ENCODE results near the gene TTPAL.

TTPAL gene

DNA sequence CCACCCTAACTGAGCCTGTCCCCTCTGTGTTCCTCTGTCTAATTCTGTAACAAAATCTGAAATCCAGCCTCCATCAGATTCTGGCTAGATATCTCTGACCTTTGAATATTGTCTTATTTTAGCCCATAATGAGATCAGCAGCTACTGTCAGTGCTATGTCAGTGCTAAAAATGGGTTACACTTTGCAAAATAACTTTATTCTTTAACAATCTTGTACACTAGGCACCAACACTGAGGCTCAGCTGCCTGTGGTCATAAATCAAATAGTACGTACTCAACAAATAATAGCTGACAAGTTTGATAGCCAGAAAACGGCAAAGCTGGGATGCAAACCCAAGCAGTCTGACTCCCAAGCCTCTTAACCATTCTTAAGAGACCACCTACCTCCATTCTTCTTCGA, 22.1 kb downstream of the TTPAL start:
- DNase-seq (ENCODE audit: low read depth in 2 of 2), result no peak

DNA sequence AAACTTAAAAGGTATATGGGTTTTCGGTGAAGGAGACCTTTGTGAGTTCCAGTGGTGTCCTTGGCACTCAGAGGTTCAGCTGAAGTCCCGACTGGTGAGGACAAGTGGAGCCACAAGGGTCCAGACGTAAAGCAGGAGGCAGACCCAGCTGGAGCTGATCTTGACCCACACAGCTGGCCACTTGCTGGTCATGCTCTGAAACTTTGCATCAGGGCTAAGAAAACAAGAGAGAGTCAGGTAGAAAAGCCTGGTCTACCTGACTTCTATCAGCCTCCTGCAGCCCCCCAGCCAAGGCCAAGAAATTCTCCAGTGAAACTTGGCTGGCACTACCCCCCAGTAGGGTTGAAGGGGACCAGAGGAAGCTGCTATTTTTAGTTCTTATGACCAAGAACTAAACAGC, 24.5 kb downstream of the TTPAL start:
- DNase-seq (ENCODE audit: low read depth in 2 of 2), result no peak

DNA sequence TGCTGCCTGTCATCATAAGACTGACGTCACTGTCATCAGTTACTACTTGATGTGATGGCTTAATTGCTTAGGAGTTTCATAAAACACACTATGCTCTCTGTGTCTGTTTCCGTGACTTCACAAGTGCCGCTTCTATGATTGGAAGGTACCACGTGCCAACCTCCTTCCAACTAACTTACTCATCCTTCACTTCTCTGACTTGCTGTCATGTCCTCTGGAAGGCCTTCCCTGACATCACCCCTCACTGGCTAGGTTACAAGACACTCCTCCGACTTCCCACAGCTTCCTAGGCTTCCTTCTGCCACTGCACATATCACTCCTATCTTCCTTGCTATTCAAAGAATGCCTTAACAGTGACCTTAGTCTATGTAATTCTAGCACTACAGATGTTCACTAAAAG, 25.8 kb downstream of the TTPAL start:
- no peak for DNase-seq (ENCODE audit: low read depth in 2 of 2)

DNA sequence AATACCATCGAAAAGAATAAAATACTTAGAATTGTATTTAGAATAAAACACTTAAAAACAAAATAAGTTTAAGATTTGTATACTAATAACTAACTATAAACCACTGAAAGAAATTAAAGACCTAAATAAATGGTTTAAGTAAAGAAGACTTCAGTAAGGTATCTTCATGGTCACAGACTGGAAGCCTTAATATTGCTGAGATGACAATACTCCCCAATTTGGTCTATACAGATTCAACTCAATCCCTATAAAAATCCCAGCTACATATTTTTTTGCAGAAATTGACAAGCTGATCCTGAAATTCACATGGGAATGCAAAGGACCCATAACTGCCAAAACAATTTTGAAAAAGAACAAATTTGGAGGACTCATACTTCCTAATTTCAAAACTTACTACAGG, 27.3 kb downstream of the TTPAL start:
- no peak for DNase-seq (ENCODE audit: low read depth in 2 of 2)

DNA sequence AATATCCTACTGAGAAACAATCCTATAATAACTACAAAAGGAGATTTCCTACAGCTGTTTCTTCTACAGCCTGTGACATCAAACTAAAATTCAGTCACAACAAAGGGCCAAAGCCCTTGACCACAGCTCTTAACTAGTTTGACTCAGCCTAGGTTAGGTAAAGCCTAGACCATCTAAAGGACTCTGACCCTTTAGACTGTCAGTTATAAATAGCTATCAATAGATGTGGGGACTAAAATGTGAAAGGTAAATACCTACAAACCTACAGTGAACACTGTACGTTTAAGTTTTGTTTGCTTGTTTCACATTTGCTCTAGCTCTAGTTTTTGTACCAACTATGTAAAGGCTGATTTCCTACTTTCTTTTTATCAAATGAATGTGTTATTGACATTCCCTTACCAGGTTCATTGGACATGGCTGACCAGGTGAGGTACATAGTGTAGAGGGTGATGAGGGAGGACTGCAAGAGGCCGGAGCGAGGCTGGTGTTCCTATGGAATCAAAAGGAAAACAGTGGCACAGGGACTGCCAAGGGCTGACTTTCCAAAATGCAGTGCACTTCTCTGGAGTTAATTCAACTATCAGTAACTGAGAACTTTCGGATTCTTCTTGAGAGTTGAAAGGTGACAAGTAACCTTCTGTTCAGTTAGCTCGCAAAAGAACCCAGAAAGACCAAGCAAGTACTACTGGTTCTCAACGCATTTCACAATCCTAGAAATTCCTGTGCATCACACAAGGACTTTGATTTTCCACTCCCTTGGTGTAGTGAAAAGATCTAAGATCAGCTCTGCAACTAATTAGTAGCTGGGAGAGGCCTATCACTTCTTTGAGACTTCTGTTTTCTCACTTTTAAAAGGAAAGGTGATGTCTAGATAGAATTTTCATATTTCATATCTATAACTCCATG, 29.0 kb downstream of the TTPAL start:
- DNase-seq (ENCODE audit: low read depth in 2 of 2), result no peak

DNA sequence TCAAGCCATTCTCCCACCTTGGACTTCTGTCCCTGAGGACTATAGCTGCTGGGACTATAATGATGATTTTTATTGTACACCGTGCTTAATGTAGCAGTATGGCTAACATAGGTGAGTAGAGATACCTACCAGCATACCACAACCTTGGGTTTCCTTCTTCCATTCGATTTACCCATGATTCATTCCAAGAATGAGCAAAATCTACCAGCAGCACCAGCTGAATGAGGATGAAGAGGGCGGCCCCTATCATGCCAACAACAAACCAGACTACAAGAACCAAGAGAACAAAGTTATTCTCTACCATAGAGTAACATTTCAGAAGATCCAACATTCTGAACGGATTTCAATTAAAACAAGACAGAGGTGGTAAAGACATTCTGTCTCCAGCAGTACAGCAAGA, 34.1 kb downstream of the TTPAL start:
- no peak for DNase-seq (ENCODE audit: low read depth in 2 of 2)

DNA sequence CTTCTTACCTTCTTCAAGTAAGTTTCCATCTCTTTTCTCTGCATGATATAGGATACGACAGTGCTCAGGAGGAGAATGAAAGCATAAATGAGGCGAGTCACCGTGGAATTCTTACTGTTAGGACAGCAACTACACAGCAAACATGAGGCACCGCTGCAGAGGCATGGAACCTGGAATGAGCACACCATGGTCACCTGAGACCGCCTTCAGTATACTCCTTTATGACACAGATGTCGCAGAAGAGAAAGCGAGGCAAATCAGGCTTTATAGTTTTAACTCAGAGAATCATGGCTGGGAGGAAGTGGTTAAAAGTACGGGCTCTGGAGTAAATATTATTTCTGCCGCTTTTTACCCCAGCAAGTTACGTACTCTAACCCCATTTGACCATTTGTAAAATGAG, 38.2 kb downstream of the TTPAL start:
- DNase-seq (ENCODE audit: low read depth in 2 of 2), result no peak

DNA sequence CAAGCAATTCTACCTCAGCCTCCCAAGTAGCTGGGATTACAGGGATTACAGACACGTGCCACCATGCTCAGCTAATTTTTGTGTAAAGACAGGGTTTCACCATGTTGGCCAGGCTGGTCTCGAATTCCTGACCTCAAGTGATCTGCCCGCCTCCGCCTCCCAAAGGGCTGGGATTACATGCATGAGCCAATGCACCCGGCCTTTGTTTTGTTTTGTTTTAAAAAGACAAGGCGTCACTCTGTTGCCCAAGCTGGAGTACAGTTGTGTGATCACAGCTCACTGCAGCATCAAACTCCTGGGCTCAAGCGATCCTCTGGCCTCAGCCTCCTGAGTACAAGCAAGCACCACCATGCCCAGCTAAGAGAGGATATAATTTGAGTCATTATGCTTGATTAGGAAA, 40.8 kb downstream of the TTPAL start:
- DNase-seq (ENCODE audit: low read depth in 2 of 2), result no peak

DNA sequence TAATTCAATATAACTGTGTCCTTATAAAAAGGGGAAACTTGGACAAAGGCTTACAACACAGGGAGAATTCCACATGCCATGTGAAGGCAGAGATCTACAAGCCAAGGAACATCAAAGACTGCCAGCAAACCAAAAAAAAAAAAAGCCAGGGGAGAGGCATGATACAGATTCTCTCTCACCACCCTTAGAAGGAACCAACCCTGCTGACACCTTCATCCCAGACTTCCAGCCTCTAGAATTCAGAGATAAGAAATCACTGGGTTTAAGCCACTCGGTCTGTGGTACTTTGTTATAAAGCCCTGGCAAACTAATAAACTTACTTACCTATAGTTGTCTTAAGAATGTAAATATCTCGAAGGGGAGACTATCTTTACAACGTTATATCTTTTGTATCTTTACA, 41.8 kb downstream of the TTPAL start:
- no peak for DNase-seq (ENCODE audit: low read depth in 2 of 2)

DNA sequence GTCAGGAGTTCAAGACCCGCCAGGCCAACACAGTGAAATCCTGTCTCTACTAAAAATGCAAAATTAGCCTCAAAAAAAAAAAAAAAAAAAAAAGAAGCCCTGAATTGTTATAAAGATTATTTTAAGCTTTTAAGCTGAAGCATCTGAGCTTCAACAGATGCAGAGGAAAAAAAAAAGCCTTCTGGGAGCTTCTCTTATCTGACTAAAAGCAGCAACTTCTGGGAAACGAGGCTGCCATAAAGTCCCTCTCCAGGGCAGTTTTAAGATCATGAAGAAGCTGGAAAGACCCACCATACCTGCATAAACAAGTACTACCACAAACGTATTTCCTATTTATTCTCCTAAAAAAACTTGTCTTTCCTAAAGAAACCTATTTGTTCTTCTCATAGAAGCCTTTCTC, 42.6 kb downstream of the TTPAL start:
- no peak for DNase-seq (ENCODE audit: low read depth in 2 of 2)

DNA sequence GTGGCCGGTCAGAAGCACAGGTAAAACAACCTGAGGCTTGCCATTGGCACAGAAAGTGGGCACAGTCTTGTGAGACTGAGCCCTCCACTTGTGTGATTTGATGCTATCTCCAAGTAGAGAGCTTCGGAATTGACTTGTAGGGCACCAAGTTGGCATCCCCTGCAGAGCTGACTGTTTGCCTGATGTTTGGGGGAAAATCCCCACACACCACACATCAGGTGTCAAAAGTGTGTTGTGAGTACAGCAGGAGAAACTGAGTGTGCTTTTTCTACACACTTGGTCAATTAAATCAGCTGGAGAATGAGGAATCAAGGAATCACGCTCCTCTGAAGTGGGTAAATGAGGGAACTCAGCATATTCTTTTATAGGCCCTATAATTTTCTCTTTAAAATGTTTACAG, 45.2 kb downstream of the TTPAL start:
- no peak for DNase-seq (ENCODE audit: low read depth in 2 of 2)

DNA sequence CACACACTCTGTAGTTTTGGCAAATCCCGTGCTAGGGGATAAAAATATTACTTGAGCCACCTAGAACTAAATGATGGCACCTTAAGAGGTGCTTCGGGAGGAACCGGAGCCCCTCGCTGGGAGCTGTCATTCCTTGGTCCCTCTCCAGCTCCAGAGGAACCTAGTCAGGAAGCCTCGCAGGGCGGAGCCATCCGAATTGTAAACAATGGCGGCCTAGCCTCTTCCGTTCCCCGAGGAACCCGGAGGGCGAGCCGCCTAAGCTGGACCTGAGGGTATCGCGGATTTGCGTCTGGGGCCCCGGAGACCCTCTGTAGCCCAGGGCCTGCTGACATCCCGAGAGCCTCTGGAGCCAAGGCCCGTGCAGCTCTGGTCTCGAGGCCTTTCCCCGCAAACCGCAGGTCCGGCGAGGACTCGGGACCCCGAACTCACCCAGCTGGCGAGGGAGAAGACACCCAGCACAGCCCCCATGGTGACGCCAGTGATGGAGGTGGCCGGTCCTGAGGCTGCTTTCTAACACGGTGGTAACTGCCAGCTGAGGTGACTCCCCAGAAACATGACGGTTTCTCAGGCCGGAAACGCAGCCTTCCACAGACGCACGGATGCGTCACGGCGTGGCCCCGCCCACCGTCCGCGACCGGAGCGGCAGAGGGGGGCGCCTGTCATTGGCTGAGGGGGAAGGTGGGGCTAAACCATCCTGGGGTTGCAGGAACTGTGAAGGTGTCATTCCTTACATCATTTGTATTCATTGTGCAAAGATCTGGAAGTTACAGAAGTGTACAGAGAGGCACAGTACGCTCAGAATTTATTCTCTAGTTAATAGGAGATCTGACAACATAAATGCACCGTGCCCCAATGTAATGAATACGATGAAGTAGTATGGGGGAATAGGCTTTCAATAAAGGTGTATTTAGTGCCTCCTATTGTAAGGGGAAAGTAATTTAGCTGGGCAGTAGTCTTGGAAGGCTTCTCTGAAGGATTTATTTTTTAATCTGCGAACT, 46.1 kb downstream of the TTPAL start, which contains the start of gene SERINC3:
Gene SERINC3, minus strand, starts transcription at position 587 of the 998 bp plus-strand sequence. Its CDS starts 119 bp downstream, at position 468.
- DNase-seq (ENCODE audit: low read depth in 2 of 2), result peak; percentile 92 to 93

DNA sequence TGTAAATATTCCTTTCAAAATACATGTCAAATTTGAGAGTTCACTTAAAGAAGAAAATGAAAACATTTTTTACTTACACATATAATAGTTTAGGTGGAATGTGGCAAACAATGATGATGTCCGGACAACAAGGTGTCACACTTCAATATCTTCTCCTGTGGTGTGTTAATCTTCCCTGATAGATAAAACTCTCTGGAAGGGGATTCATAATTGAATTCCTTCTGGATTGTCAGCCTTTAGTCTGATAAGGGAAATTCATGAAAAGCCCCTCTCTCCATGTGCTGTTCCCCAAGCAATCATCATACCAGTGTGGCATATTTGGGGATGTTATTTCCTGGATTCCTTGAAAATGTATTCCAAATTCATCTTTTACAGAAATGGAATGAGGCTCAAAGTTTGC, 47.2 kb downstream of the TTPAL start:
- DNase-seq (ENCODE audit: low read depth in 2 of 2), result no peak

DNA sequence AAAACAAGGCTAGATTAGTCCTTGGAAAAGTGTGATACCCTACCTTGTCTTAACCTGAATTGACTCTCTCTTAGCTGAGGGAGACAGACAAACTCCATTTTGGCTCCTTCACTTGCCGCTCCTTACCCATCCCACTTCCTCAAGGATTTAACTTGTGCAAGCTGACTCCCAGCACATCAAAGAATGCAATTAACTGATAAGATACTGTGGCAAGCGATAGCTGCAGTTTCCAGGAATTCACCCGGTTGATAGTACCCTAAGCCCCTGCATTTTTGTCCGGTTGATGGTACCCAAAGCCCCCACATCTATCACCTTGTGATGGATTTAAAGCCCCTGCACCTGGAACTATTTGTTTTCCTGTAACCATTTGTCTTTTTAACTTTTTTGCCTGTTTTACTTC, 48.1 kb downstream of the TTPAL start:
- no peak for DNase-seq (ENCODE audit: low read depth in 2 of 2)

DNA sequence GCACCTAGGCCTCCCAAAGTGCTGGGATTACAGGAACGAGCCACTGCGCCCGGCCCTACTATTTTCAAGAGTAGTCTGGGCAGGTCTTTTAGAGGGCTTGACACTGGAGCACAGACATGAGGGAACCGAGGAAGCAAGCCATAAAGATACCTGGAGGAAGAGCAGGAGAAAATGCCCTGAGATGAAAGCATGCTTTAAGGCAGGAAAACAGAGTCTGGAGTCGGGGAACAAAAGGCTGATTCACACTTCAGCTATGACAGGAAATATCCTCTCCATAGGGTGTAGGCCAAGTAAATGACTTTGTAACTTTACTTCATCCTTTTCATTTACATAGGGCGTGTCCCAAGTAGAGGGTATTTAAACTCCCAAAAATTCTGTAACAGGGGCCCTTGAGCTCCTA, 50.5 kb downstream of the TTPAL start:
- DNase-seq (ENCODE audit: low read depth in 2 of 2), result no peak

DNA sequence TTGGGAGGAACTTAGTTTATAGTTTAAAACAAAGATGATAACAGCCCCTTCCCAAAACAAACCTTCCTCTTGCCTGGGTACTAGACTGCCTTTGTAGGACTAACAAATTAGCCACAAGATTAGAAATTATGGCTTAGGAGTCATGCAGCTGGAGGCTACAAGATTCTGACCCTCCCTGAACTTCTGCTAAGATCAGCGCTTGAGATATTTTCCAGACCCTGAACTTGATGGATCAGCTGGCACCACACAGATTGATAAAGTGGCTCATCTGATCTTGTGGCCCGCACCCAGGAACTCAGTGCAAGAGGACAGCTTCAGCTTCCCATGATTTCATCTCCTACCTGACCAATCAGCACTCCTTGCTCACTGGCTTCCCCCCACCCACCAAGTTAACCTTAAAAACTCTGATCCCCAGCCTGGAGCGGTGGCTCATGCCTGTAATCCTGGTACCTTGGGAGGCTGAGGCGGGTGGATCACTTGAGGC, 52.1 kb downstream of the TTPAL start:
- no peak for DNase-seq (ENCODE audit: low read depth in 2 of 2)

DNA sequence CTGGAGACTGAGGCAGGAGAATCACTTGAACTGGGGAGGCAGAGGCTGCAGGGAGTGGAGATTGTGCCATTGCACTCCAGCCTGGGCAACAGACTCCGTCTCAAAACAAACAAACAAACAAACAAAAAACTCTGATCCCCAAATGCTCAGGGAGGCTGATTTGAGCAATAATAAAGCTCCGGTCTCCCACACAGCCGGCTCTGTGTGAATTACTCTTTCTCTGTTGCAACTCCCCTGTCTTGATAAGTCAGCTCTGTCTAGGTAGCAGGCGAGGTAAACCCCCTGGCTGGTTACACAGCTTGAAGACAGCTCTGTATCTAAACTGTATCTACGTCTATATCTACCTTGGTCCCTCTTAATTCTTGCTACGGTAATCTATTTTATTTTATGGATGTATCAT, 52.6 kb downstream of the TTPAL start:
- no peak for DNase-seq (ENCODE audit: low read depth in 2 of 2)

DNA sequence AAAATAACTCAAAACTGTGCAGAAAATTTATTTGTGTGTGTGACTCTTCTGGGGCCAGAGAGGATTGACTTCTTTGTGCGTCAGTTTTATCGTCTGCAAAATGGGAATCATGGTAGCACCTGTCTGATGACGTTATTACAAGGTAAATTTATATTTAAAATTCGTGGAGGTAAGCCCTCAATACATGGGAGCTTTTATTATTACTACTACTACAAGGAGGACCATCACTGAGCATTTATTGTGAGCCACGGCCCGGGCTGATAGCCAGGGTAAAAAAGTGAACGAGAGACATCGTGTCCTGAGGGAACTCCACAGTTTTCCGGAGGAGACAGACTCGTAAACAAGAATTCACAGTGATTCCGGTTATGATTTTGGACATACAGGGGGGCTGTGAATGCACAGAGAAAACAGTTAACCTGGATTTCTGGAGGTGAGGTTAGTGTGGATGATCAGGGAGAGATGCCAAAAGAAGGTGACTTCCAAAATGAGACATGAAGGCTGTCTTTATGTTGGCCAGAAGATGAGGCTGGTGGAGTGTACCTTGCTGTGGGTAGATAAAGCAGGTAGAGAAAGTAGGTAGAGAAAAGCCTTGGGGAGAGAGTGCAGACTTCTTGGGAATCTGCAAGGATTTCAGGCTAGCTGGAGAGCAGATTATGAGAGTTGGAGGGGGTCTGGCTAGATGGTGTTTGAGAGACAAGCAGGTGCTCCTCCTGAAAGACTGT, 56.7 kb downstream of the TTPAL start:
- DNase-seq (ENCODE audit: low read depth in 2 of 2), result no peak

DNA sequence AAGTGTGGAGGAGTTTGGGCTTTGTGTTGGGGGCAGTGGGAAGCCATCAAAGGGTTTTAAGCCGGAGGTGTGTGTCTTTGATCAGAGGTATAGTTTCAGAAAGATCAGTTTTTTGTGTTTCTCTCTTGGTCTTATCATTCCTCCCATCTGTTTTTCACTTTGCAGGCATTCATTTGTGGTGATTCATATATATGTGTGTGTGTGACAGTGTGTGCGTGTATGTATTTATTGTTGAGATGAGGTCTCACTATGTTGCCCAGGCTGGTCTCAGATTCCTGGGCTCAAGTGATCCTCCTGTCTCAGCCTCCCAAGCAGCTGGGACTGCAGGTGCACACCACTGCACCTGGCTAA, 57.3 kb downstream of the TTPAL start:
- no peak for DNase-seq (ENCODE audit: low read depth in 2 of 2)

DNA sequence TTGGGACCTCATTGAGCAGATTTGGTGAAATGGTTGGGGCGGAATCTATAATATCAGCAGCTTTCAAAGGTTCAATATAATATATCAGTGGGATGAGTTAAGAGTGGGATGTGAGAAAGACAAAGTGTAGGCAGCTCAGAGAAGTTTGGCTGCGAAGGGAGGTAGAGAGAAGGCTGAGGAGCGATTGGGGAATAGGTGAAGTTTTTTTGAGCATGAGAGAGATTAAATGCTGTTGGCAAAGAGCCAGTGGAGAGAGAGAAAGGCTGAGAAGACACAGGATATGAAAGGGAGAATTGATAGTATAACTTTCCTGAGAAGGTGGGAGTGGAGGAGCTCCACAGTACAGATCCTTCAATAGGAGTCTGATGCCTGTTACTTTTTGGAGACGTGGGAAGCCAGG, 58.3 kb downstream of the TTPAL start:
- DNase-seq (ENCODE audit: low read depth in 2 of 2), result no peak

DNA sequence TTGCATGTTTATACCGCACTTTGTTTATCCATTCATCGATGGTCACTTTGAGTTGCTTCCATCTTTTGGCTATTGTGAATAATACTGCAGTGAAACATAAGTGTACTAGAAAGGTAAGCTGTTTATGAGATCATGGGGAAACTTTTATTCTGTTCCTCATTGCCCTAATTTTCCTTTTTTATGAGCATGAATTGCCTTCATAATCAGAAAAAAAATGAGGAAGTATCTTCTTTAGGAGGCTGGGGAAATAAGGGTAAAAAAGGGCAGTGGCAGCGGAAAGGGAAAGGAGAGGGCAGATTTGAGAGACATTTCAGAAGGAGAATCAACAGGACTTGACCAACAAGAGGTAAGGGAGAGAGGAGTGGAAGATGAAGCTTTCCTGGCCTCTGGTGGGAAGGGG, 60.5 kb downstream of the TTPAL start:
- DNase-seq (ENCODE audit: low read depth in 2 of 2), result no peak

DNA sequence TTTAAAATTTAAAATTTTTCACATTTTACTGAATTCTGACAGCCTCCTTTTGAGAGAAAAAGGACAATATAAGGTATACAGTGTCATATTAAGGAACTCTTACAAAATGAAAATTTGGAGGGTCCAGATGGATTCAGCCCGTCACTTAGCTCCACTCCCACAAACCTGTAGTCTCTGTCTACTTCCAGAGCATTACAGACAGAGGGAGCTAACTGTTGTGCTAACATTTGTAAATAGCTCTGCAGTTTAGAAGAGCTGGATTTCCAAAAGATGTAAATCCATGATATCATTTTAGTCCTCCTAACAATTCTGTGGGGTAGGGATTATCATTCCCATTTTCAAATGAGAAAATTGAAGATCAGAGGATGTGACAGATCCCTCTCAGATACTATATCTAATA, 62.3 kb downstream of the TTPAL start:
- no peak for DNase-seq (ENCODE audit: low read depth in 2 of 2)

Data from stimulated activated CD8-positive, alpha-beta memory T cell treated with anti-CD3 and anti-CD28 coated beads, Interleukin-15, amount 100 ng/mL, for 4 hours (primary cell).